Testis (tissue), 2 donors: ENCODE data around the gene SPATA2L.

Experiments
- CTCF ChIP-seq, 3 experiments: fragments of 450-650 bp in 2 of 3; fragments of 200-600 bp in 1 of 3; sonication (generic) in 1 of 3; IDR thresholded peaks; one replicate each; pipeline ENCODE4 v1.5.1; 2016 to 2019; ENCODE audit warnings: antibody characterized with exemption in 3 of 3, mild to moderate bottlenecking in 2 of 3, moderate library complexity in 1 of 3
- POLR2A ChIP-seq: fragments of 450-650 bp; IDR thresholded peaks from one replicate; pipeline ENCODE4 v1.6.1; 2017; ENCODE audit warnings: antibody characterized with exemption, mild to moderate bottlenecking, moderate library complexity

- TF ChIP-seq CTCF (IDR thresholded peaks at IDR 0.05) (no peak), POLR2A (no peak)
Observed at GRCh38 chr16:89709716-89710432, 8.4 kb upstream of the SPATA2L start.
